H1 (cell line): ENCODE measurements around the gene SEC61B. TPM values are rescaled to one million over a fixed set of nuclear protein-coding genes. Genes with fewer than 3 reads are reported as not detected.

Source experiments
- CTCF ChIA-PET: fragments of 300-600 bp; sonication (Branson Sonifier 250); formaldehyde crosslinking; loops from one replicate; lab custom pipeline; 2021; ENCODE audit not compliant: partially characterized antibody; lab: Charles Lee
- POLR2A ChIA-PET: fragments of 300-600 bp; sonication (Branson Sonifier 250); formaldehyde crosslinking; loops from one replicate; lab custom pipeline; 2021; ENCODE audit warnings: inconsistent platforms; ENCODE audit not compliant: partially characterized antibody; lab: Charles Lee
- DNase-seq, 2 experiments: peaks; one replicate each; pipeline versions ENCODE4 v3.0.0 to v3.0.0-alpha.2; 2010 to 2022; ENCODE audit warnings: low spot score in 2 of 2, low read depth in 1 of 2, mixed read lengths in 1 of 2
- FAIRE-seq: peaks from 2 replicates; lab custom pipeline; 2011; peaks lifted over from hg19 to GRCh38; lab: Jason Lieb, UNC
- H2AFZ ChIP-seq: 2 replicates; pipeline ENCODE4 v1.8.1; 2012; ENCODE audit warnings: low read length, inconsistent platforms
- H2AK5ac ChIP-seq: 2 replicates; pipeline ENCODE4 v1.6.1; 2013; ENCODE audit warnings: low read depth, low read length
- H2BK120ac ChIP-seq: replicated peaks from 2 replicates; pipeline ENCODE3; 2013; ENCODE audit warnings: low read depth, low read length, inconsistent platforms
- H2BK12ac ChIP-seq: 2 replicates; pipeline ENCODE4 v1.6.1; 2013; ENCODE audit warnings: low read depth, low read length
- H2BK15ac ChIP-seq: 2 replicates; pipeline ENCODE4 v1.6.1; 2013; ENCODE audit warnings: low read length
- H2BK20ac ChIP-seq: 2 replicates; pipeline ENCODE4 v1.6.1; 2013; ENCODE audit warnings: low read length
- H2BK5ac ChIP-seq: 2 replicates; pipeline ENCODE4 v1.6.1; 2013; ENCODE audit warnings: low read depth, low read length
- H3K14ac ChIP-seq: 2 replicates; pipeline ENCODE4 v1.6.1; 2013; ENCODE audit warnings: inconsistent platforms; ENCODE audit not compliant: insufficient read length
- H3K18ac ChIP-seq: 2 replicates; pipeline ENCODE4 v1.6.1; 2013; ENCODE audit warnings: low read length; ENCODE audit errors: extremely low read depth
- H3K23ac ChIP-seq: 2 replicates; pipeline ENCODE4 v1.6.1; 2013; ENCODE audit warnings: inconsistent platforms; ENCODE audit not compliant: insufficient read length
- H3K23me2 ChIP-seq: 2 replicates; pipeline ENCODE4 v1.6.1; 2013; ENCODE audit warnings: low read depth, low read length
- H3K27ac ChIP-seq: 2 replicates; pipeline ENCODE4 v1.6.1; 2011; ENCODE audit warnings: low read depth, low read length, inconsistent platforms
- H3K27me3 ChIP-seq, 4 experiments: replicated peaks in 1 of 4; 1 replicate in 1 of 4; 2 replicates in 3 of 4; pipeline versions ENCODE4 v1.6.1 to v1.8.1; 2011 to 2013; ENCODE audit warnings: low read length in 3 of 4, mild to moderate bottlenecking in 3 of 4, inconsistent platforms in 2 of 4, mixed read lengths in 2 of 4, moderate library complexity in 1 of 4; ENCODE audit not compliant: control insufficient read depth in 3 of 4, insufficient read depth in 3 of 4; ENCODE audit errors: extremely low read depth in 1 of 4
- H3K36me3 ChIP-seq, 4 experiments: 2 replicates each; pipeline versions ENCODE4 v1.6.1 to v1.8.1; 2011 to 2013; ENCODE audit warnings: mild to moderate bottlenecking in 4 of 4, low read length in 3 of 4, moderate library complexity in 2 of 4, control low read depth in 1 of 4, inconsistent platforms in 1 of 4; ENCODE audit not compliant: insufficient read depth in 4 of 4, control insufficient read depth in 2 of 4
- H3K4ac ChIP-seq: replicated peaks from 2 replicates; pipeline ENCODE3; 2013; ENCODE audit warnings: low read length, low read depth, mixed read lengths, inconsistent platforms; ENCODE audit not compliant: insufficient read length
- H3K4me1 ChIP-seq, 4 experiments: replicated peaks in 1 of 4; 1 replicate in 1 of 4; 2 replicates in 3 of 4; pipeline versions ENCODE4 v1.6.1 to v1.8.1; 2011 to 2013; ENCODE audit warnings: low read length in 3 of 4, inconsistent platforms in 2 of 4, mixed read lengths in 1 of 4; ENCODE audit not compliant: insufficient read depth in 4 of 4, control insufficient read depth in 3 of 4
- H3K4me2 ChIP-seq, 2 experiments: 2 replicates each; pipeline versions ENCODE4 v1.6.1 to v1.8.1; 2011 to 2013; ENCODE audit warnings: low read depth in 2 of 2, low read length in 2 of 2, control low read depth in 1 of 2, inconsistent platforms in 1 of 2, mild to moderate bottlenecking in 1 of 2; ENCODE audit not compliant: insufficient read depth in 1 of 2
- H3K4me3 ChIP-seq, 4 experiments: fragments of 200-600, 300-600 bp in 1 of 4; sonication (generic), shearing (Covaris generic), sonication (Bioruptor Twin) in 1 of 4; 2 replicates each; pipeline versions ENCODE4 v1.5.1 to v1.8.1; 2011 to 2016; ENCODE audit warnings: low read length in 4 of 4, low read depth in 3 of 4, control low read depth in 2 of 4, inconsistent platforms in 2 of 4, mild to moderate bottlenecking in 2 of 4, mixed read lengths in 1 of 4, moderate library complexity in 1 of 4; ENCODE audit not compliant: insufficient read depth in 2 of 4; ENCODE audit errors: extremely low read depth in 1 of 4
- H3K56ac ChIP-seq: replicated peaks from 2 replicates; pipeline ENCODE3; 2013; ENCODE audit warnings: low read depth, mild to moderate bottlenecking, mixed read lengths, low read length, inconsistent platforms; ENCODE audit not compliant: insufficient read length
- H3K79me1 ChIP-seq: 2 replicates; pipeline ENCODE4 v1.6.1; 2013; ENCODE audit warnings: low read depth, low read length, control low read depth
- H3K79me2 ChIP-seq, 2 experiments: 2 replicates each; pipeline versions ENCODE4 v1.6.1 to v1.8.1; 2012 to 2013; ENCODE audit warnings: low read length in 2 of 2, mild to moderate bottlenecking in 2 of 2, inconsistent platforms in 1 of 2; ENCODE audit not compliant: insufficient read depth in 2 of 2, control insufficient read depth in 1 of 2
- H3K9ac ChIP-seq, 4 experiments: replicated peaks in 1 of 4; 1 replicate in 1 of 4; 2 replicates in 3 of 4; pipeline versions ENCODE4 v1.6.1 to v1.8.1; 2011 to 2013; ENCODE audit warnings: low read depth in 3 of 4, low read length in 3 of 4, control low read depth in 2 of 4, mild to moderate bottlenecking in 2 of 4, moderate library complexity in 2 of 4, inconsistent platforms in 1 of 4; ENCODE audit errors: extremely low read depth in 1 of 4
- H3K9me3 ChIP-seq, 2 experiments: 2 replicates each; pipeline versions ENCODE4 v1.6.1 to v1.8.1; 2012 to 2013; ENCODE audit warnings: mild to moderate bottlenecking in 2 of 2, moderate library complexity in 2 of 2, control low read depth in 1 of 2, inconsistent platforms in 1 of 2, low read depth in 1 of 2, low read length in 1 of 2, mixed read lengths in 1 of 2; ENCODE audit not compliant: insufficient read depth in 2 of 2
- H4K20me1 ChIP-seq, 2 experiments: replicated peaks in 1 of 2; 2 replicates each; pipeline versions ENCODE3 to v1.8.1; 2011 to 2013; ENCODE audit warnings: inconsistent platforms in 2 of 2, low read length in 2 of 2, mild to moderate bottlenecking in 1 of 2; ENCODE audit not compliant: insufficient read depth in 2 of 2, control insufficient read depth in 1 of 2
- H4K5ac ChIP-seq: 2 replicates; pipeline ENCODE4 v1.6.1; 2013; ENCODE audit warnings: low read length, low read depth, mixed read lengths, inconsistent platforms; ENCODE audit not compliant: insufficient read length
- H4K8ac ChIP-seq: 2 replicates; pipeline ENCODE4 v1.8.0; 2013; ENCODE audit warnings: mild to moderate bottlenecking, moderate library complexity, low read length, inconsistent platforms; ENCODE audit not compliant: insufficient read depth; ENCODE audit errors: extremely low read depth
- H4K91ac ChIP-seq: replicated peaks from 2 replicates; pipeline ENCODE3; 2013; ENCODE audit warnings: low read length, mixed read lengths, inconsistent platforms; ENCODE audit not compliant: insufficient read length
- CREB1 ChIP-seq: IDR thresholded peaks from 2 replicates; pipeline ENCODE4 v1.6.1; 2012; ENCODE audit warnings: inconsistent platforms
- E2F6 ChIP-seq: IDR thresholded peaks from 2 replicates; pipeline ENCODE4 v1.6.1; 2012; ENCODE audit warnings: inconsistent platforms
- KDM4A ChIP-seq: IDR thresholded peaks from one replicate; pipeline ENCODE4 v1.7.1; 2012; ENCODE audit warnings: low read depth, mild to moderate bottlenecking, moderate library complexity, low read length, inconsistent platforms; ENCODE audit not compliant: severe bottlenecking
- POU5F1 ChIP-seq: IDR thresholded peaks from 2 replicates; pipeline ENCODE4 v1.6.1; 2011; ENCODE audit warnings: low read depth, mild to moderate bottlenecking, low read length, moderate library complexity
- SAP30 ChIP-seq: fragments of 300-600 bp; sonication (generic); IDR thresholded peaks from 2 replicates; pipeline ENCODE4 v1.7.1; 2012; ENCODE audit warnings: low read length, moderate library complexity, mild to moderate bottlenecking, inconsistent platforms; ENCODE audit not compliant: insufficient read depth, insufficient replicate concordance
- WGBS, 2 experiments: shearing (Covaris generic) in 1 of 2; methylation state at CpG; one replicate each; pipeline versions ENCODE4 v1.1.6 to v1.1.7; 2013 to 2015; ENCODE audit warnings: low lambda C conversion rate in 2 of 2, mixed read lengths in 2 of 2, inconsistent platforms in 1 of 2, low coverage in 1 of 2, missing lambda C conversion rate in 1 of 2; ENCODE audit not compliant: insufficient replicate concordance in 2 of 2, insufficient coverage in 1 of 2, insufficient read length in 1 of 2; ENCODE audit errors: extremely low coverage in 1 of 2, missing lambda C conversion rate in 1 of 2; 5-methylcytosine and 5-hydroxymethylcytosine counted together
- polyA plus RNA-seq, 7 experiments: library from polyadenylated mRNA; depleted of rRNA in 3 of 7; stranded (reverse) in 5 of 7; unstranded in 2 of 7; fragments of >200 nt in 5 of 7; fragments of 200-250 nt in 2 of 7; gene quantifications; 1 replicate in 5 of 7; 2 replicates in 1 of 7; 4 replicates in 1 of 7; pipeline versions ENCODE4 v1.2.1 to v1.2.3, GENCODE V29; 2011 to 2013; ENCODE audit warnings: missing spikeins in 2 of 7, mixed read lengths in 2 of 7
- total RNA-seq: library from RNA; stranded (reverse); fragmentation: NEBNext Ultra II Directional; extraction: Animal tissue kit (Norgen Biotek cat#: 25700); gene quantifications from 2 replicates; pipeline ENCODE4 v1.2.1, GENCODE V29; 2021

Gene SEC61B
- total and polyA plus RNA-seq, 2 of the 8 experiments (the other 6 are each of a cell fraction or from before 2014, with no cell fraction given) = 155 to 379 TPM

DNA sequence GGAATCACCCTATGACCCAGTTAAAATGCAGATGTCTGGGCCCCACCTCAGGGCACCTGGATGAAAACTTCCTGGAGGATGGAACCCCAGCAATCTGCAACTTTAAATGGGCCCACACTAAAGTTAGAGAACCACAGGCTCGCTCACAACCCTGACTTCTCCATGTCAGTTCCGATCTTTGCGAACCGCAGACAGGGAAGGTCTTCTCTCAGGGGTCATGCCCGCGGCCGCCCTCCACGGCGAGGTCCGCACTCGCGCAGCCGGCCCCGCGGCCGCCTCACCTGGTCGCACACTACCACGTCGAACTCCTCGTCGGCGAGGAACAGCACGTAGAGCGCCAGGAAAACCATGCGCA lies 839 bp upstream of the SEC61B start:
- Histone ChIP-seq H3K36me3 (peaks cover 0 to 25% (median 8%) of the 10 kb centered on the region in 4 experiments; a peak in 5 of 8 replicates), H2BK12ac (no peak overlapping the region), H3K9ac (peak overlapping the region; percentile 85 to 96 (median 94)), H3K27ac (peak overlapping the region; percentile 99), H3K18ac (no peak overlapping the region), H3K23me2 (peaks cover 9% of the 10 kb centered on the region), H3K56ac (peak overlapping the region; percentile 84), H4K20me1 (peaks cover 6 to 16% of the 10 kb centered on the region in 2 experiments), H3K23ac (no peak overlapping the region), H3K27me3 (no peaks in the 10 kb centered on the region), H3K4me1 (peaks cover 0 to 3% (median 2%) of the 10 kb centered on the region in 4 experiments; a peak in 4 of 7 replicates), H3K4me3 (peak overlapping the region; percentile 73 to 98 (median 92)), H2BK20ac (no peak overlapping the region), H4K5ac (peak overlapping the region; percentile 98), H3K79me1 (peaks cover 4% of the 10 kb centered on the region; the same call in 1 of the 2 replicates), H3K79me2 (peaks cover 13 to 93% of the 10 kb centered on the region in 2 experiments), H2AK5ac (no peak overlapping the region), H3K4me2 (peak overlapping the region; percentile 80 to 87), H3K14ac (no peak overlapping the region), H2BK120ac (no peak overlapping the region), H3K9me3 (no peaks in the 10 kb centered on the region), H4K8ac (peak overlapping the region; percentile 95), H2AFZ (no peak overlapping the region), H4K91ac (no peak overlapping the region), H2BK5ac (0 out of 2 replicates have a peak overlapping the region, but pooled peaks have one; percentile 96), H2BK15ac (no peak overlapping the region), H3K4ac (no peak overlapping the region)
- no peak for DNase-seq
- ChIA-PET CTCF (interaction anchor here (1.3 to 3.2 kb wide), 4 partner anchors 11 to 59 kb away, joined by 5 to 29 read pairs (median 11); no protein-coding TSS in a partner anchor), POLR2A (interaction anchor here (0.9 to 3.6 kb wide), 13 partner anchors 9 to 1131 kb away, joined by 3 to 38 read pairs (median 4); partner anchors contain the start of gene TEX10)
- peak; percentile 91 for TF ChIP-seq CREB1
- TF ChIP-seq SAP30 = peak; percentile 63
- TF ChIP-seq POU5F1 = no peak
- peak; percentile 69 for TF ChIP-seq KDM4A
- 0 out of 2 replicates have a peak, but pooled peaks have one; percentile 10 for TF ChIP-seq E2F6
- FAIRE-seq = no peak
- 1% methylated on average over 9 of the region's 25 CpGs; no CpG with 5 or more reads in 1 of the 2 experiments for WGBS, 2 experiments
